CD1c-positive myeloid dendritic cell (primary cell): ENCODE results near the gene OR10H5.
"Not testable (repeated sequence)": the region's sequence is repeated elsewhere in the genome, so short reads cannot be mapped to it uniquely, and the experiment has no call there.

Source experiments
- DNase-seq: peaks from one replicate; pipeline ENCODE4 v3.0.0-alpha.2; 2016; ENCODE audit errors: extremely low spot score

The OR10H5 gene

GRCh38 chr19:15843894-15844222 lies 56.4 kb downstream of the OR10H5 start:
- not testable (repeated sequence) for DNase-seq

DNA sequence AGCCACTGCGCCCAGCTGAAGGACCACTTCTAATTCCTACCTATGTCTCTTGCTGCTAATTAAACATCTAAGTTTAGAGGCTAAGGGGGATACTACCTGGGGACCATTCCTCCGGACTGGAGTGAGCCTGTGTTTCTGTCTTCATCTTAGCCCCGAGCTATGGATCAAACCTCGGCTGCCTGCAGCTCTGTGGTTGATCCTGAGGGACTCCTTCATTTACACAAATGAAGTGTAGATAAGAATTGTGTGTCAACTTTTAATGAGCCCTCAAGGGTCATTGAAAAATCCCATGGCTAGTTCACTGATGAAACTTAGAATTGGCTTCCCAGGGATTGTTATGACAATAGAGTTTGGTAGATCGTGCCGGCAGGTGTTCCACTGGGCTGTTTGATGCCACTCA lies 59.5 kb downstream of the OR10H5 start:
- no peak for DNase-seq

GRCh38 chr19:15850385-15850784 lies 62.9 kb downstream of the OR10H5 start:
- DNase-seq = no peak
